ENCODE data around the gene NUAK1. TPM values are rescaled to one million over a fixed set of nuclear protein-coding genes. Genes with fewer than 3 reads are reported as not detected.

Gene NUAK1
- total RNA-seq, 2 experiments from 2014 or later, result not detected

DNA sequence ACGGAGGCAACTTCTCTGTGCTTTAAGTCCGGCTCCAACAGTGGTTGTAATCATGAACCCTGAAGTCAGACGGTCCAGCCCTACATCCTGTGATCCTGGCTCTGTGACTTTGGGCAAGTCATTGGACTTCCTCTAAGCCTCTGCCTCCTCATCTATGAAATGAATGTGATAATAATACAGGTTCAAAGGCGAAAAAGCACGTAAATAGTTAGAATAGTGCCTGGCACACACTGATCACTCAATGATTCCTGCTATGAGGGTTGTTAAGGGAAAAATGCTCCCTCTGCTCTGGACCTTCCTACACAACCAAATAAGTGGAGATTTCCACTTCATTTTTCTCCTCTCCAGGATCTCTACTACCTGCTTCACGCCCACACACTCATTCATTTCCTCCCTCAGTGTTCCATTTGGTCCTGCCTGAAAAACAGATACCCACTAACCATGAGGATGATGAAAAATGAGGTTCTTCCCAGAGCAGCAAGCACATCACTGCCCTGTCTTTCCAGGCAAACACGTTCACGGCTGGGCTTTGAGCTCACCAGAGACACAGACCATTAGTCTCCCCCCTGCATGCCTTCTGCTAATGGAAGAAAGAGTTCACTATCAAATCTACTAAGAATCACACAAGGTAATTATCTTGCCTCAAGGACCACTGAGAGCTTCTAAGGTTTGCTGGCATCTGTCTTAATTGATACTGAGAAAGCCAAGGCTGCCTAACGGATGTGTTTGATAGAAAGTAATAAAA is 13.2 kb downstream of the NUAK1 start:
- ATAC-seq (no peak), DNase-seq (no peak)
- H3K27me3 Mint-ChIP-seq (ENCODE audit: low read depth), result peaks cover 4% of the 10 kb centered on the region
- H3K27ac Mint-ChIP-seq, result no peak overlapping the region
- ChIA-PET CTCF (interaction anchor here (2.1 kb wide), 1 partner anchor 11 kb away, joined by 8 read pairs; no protein-coding TSS in a partner anchor), POLR2A (no interaction called here)
- H3K4me3 Mint-ChIP-seq, result no peak overlapping the region
- no peaks in the 10 kb centered on the region for H3K36me3 Mint-ChIP-seq (ENCODE audit: low read depth)
- no peaks in the 10 kb centered on the region for H3K9me3 Mint-ChIP-seq (ENCODE audit: insufficient read depth)
- no peaks in the 10 kb centered on the region for H3K4me1 Mint-ChIP-seq (ENCODE audit: low read depth)

- H3K27me3 Mint-ChIP-seq (ENCODE audit: low read depth), result peaks cover 4% of the 10 kb centered on the region
- no peaks in the 10 kb centered on the region for H3K4me1 Mint-ChIP-seq (ENCODE audit: low read depth)
- no peak overlapping the region for H3K27ac Mint-ChIP-seq
- H3K36me3 Mint-ChIP-seq (ENCODE audit: low read depth), result no peaks in the 10 kb centered on the region
- no peak overlapping the region for H3K4me3 Mint-ChIP-seq
- no peaks in the 10 kb centered on the region for H3K9me3 Mint-ChIP-seq (ENCODE audit: insufficient read depth)
- POLR2A ChIA-PET, result no interaction called here
- CTCF ChIA-PET, result interaction anchor here (2.8 kb wide), 1 partner anchor 13 kb away, joined by 7 read pairs; no protein-coding TSS in a partner anchor
- ATAC-seq (no peak), DNase-seq (no peak)
Observed at GRCh38 chr12:106123551-106124081, 15.1 kb downstream of the NUAK1 start.

DNA sequence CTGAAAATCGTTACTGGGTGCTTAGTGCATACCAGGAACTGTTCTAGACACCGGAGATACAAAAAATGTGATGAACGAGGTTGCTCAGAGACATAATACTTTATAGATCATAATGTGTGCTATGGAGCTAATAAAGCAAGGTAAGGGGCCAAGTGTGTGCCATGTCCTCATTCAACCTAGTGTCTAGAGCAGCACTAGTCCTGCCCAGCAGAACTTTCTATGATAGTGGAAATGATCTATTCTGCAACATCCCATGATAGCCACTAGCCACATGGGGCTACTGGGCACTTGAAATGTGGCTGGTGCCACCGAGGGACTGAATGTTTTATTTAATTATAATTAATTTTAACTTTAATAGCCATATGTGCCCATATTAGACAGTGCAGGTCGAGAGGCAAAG is 15.6 kb downstream of the NUAK1 start:
- POLR2A ChIA-PET, result no interaction called here
- Mint-ChIP-seq H3K4me1 (ENCODE audit: low read depth) (no peaks in the 10 kb centered on the region), H3K27ac (no peak overlapping the region), H3K36me3 (ENCODE audit: low read depth) (no peaks in the 10 kb centered on the region), H3K9me3 (ENCODE audit: insufficient read depth) (no peaks in the 10 kb centered on the region), H3K4me3 (no peak overlapping the region), H3K27me3 (ENCODE audit: low read depth) (peaks cover 4% of the 10 kb centered on the region)
- CTCF ChIA-PET, result interaction anchor here (2.8 kb wide), 1 partner anchor 14 kb away, joined by 7 read pairs; no protein-coding TSS in a partner anchor
- no peak for ATAC-seq
- DNase-seq, result no peak

DNA sequence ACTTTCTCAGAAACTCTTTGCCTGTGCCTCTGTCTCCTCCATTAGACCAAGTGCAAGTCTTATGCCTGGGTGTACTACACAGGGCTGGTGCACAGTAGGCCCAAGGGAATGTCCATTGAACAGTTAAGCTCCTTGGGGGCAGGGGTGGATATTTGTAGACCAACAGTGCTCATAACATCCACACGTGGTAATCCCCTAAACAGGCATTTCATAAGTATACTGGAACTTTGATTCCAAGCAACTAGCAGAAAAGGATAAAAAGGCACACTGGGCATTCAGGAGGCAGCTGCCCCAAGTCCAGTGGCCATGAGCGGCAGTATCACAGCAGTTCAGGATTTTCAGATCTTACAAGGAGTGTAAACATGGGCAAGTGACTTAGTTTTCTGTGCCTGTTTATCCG is 16.8 kb downstream of the NUAK1 start:
- Mint-ChIP-seq H3K4me1 (ENCODE audit: low read depth) (no peaks in the 10 kb centered on the region), H3K4me3 (no peak overlapping the region), H3K9me3 (ENCODE audit: insufficient read depth) (no peaks in the 10 kb centered on the region), H3K36me3 (ENCODE audit: low read depth) (no peaks in the 10 kb centered on the region), H3K27me3 (ENCODE audit: low read depth) (peaks cover 4% of the 10 kb centered on the region), H3K27ac (no peak overlapping the region)
- no peak for DNase-seq
- no peak for ATAC-seq
- POLR2A ChIA-PET, result no interaction called here
- CTCF ChIA-PET, result interaction anchor here (2.8 kb wide), 1 partner anchor 15 kb away, joined by 7 read pairs; no protein-coding TSS in a partner anchor

DNA sequence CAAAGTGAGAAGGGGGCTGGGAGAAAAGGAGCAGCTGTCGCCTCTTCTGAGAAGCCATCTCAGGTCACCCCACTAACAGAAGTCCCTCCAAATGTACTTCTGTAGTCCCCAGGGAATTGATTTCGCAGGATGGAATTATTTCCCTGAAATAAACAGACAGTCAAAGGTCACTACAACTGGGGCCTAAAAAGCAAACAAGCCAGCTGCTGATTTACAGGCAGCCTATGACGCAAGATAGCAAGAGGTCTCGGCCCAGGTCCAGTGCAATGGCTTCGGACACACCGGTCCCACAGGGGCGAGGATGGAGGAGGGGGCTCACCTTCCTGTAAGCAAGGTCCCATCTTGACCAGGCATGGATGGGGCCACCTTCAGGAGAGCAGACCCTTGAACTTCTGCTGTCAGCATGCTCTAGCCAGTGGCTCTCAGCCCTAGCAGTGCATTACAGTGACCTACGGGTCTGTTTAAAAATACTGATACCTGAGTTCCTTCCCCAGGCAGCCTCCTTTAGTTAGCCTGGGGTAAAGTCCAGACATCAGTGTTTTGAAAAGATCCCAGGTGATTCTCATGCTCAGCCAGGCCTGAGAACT is 18.1 kb downstream of the NUAK1 start:
- H3K27ac Mint-ChIP-seq, result no peak overlapping the region
- peaks cover 3% of the 10 kb centered on the region for H3K27me3 Mint-ChIP-seq (ENCODE audit: low read depth)
- no peak for DNase-seq
- ATAC-seq, result no peak
- POLR2A ChIA-PET, result no interaction called here
- CTCF ChIA-PET, result no interaction called here
- no peaks in the 10 kb centered on the region for H3K9me3 Mint-ChIP-seq (ENCODE audit: insufficient read depth)
- no peak overlapping the region for H3K4me3 Mint-ChIP-seq
- no peaks in the 10 kb centered on the region for H3K4me1 Mint-ChIP-seq (ENCODE audit: low read depth)
- H3K36me3 Mint-ChIP-seq (ENCODE audit: low read depth), result no peaks in the 10 kb centered on the region

- DNase-seq (no peak), ATAC-seq (no peak)
- no peak overlapping the region for H3K4me3 Mint-ChIP-seq
- no peaks in the 10 kb centered on the region for H3K36me3 Mint-ChIP-seq (ENCODE audit: low read depth)
- H3K27ac Mint-ChIP-seq, result no peak overlapping the region
- CTCF ChIA-PET, result no interaction called here
- peaks cover 3% of the 10 kb centered on the region for H3K27me3 Mint-ChIP-seq (ENCODE audit: low read depth)
- no peaks in the 10 kb centered on the region for H3K4me1 Mint-ChIP-seq (ENCODE audit: low read depth)
- POLR2A ChIA-PET, result no interaction called here
- H3K9me3 Mint-ChIP-seq (ENCODE audit: insufficient read depth), result no peaks in the 10 kb centered on the region
Observed at GRCh38 chr12:106119301-106119700, 19.5 kb downstream of the NUAK1 start.

DNA sequence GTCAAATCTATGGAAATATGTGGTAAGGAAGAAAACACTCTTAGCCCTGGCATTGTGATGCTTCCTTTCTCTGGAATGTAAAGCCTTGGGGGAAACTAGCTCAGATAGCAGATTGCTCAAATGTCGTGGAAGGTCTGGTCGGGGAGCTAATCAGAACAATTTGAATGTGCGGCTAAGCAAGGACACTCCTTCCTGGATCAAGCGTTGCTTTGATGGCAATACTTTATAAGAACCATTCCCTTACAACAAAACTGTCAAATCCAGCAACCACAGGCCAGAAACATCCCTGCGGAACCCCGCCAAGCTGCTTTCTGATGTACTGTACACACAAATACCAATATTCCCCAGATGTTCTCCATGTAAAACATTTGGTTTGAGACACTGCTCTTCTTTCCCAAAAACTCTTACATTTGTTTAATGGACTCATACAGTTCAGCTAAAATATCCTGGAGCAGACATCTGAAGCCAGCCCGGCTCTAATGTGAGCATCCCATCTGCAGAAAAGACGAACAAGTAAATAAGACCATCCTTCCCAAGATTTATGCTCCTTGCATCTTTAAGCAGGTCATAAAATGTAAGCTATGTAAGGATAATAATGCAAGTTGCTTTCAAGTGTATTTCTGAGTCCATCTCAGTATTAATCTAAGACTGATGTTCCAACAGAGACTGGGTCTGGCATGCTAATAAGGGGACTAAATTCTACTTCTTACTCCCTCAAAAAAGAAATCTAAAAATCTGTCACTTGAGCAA is 20.2 kb downstream of the NUAK1 start:
- peaks cover 3% of the 10 kb centered on the region for H3K27me3 Mint-ChIP-seq (ENCODE audit: low read depth)
- POLR2A ChIA-PET, result no interaction called here
- H3K4me1 Mint-ChIP-seq (ENCODE audit: low read depth), result no peaks in the 10 kb centered on the region
- H3K4me3 Mint-ChIP-seq, result no peak overlapping the region
- no peaks in the 10 kb centered on the region for H3K36me3 Mint-ChIP-seq (ENCODE audit: low read depth)
- H3K27ac Mint-ChIP-seq, result no peak overlapping the region
- ATAC-seq, result no peak
- CTCF ChIA-PET, result interaction anchor here (1.2 kb wide), 1 partner anchor 19 kb away, joined by 3 read pairs; no protein-coding TSS in a partner anchor
- no peaks in the 10 kb centered on the region for H3K9me3 Mint-ChIP-seq (ENCODE audit: insufficient read depth)
- DNase-seq, result no peak

DNA sequence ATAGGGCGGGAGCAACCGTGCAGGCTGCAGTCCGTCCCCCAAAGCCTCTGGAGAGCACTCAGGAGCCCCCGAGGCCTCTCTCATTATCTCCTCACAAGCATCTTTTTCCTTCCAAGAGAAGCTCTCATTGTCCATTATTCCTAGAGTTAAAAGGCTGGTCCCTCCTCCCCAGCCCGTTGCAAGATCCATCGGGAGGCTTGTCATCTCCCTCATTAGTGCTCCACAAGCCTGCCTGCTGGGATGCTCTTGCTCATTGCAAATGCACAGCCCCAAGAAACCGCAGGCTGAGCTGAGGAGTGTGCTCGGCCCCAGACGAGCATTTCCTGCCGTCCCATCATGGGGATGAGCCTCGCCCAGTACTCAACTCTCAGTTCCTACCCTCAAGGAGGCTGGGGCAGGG is 23.3 kb downstream of the NUAK1 start:
- Mint-ChIP-seq H3K27me3 (ENCODE audit: low read depth) (peaks cover 5% of the 10 kb centered on the region), H3K4me3 (no peak overlapping the region), H3K27ac (no peak overlapping the region), H3K9me3 (ENCODE audit: insufficient read depth) (no peaks in the 10 kb centered on the region), H3K36me3 (ENCODE audit: low read depth) (no peaks in the 10 kb centered on the region), H3K4me1 (ENCODE audit: low read depth) (no peaks in the 10 kb centered on the region)
- DNase-seq (no peak), ATAC-seq (no peak)
- ChIA-PET POLR2A (no interaction called here), CTCF (no interaction called here)

DNA sequence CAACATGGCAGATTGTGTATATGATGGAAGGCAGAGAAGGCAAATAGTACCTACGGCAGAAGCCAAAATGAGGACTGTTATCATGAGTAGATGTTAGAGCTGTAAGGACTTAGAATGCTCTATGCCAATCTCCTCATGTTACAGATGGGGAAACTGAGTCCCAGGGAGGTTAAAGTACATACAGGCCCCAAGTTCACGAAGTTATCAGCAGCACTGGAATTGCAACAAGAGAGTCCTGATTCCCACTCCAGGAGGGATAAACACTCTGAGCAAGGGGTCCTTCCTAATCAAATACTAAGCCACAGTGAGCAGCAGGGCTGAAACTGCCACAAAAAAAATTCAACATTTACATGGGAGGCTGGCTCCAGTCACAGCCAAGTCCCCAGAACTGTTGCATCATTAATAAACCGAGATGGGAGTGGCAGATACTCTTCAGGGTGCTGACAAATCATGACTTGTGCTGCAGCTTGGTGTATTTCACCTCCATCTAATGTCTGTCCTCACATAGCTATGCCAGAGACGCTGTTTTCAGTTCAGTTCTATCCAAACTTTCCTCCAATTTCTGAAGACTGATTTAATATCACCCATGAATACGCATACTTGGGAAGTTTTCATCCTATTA is 24.2 kb downstream of the NUAK1 start:
- CTCF ChIA-PET, result no interaction called here

DNA sequence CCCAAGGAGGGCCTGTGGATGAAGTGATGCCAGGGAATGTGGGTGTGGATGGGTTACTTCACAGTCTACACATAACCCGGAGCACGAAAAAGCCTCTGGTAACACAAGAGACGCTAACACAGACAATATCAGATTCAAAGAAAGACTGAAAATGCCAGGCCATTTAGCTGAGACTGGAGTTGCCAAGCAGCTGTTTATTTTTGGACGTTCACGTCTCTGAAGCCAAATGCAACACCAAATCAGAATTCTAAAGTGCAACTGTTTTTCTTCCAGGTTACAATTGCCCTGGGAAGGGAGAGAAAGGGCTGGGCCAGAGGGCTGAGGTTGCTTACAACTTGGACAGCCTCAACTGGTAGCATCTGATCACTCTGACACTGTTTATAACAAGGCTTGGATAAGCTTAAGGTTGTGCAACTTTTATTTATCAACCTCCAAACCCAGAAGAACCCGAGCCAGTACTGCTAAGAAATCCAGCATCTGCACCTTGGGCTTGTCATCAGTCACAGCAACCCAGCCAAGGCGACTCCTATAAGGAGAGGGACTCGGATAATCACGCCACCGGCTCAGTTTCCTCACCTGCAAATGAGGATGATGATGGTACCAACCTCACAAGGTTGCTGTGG is 24.8 kb downstream of the NUAK1 start:
- H3K27ac Mint-ChIP-seq, result no peak overlapping the region
- H3K27me3 Mint-ChIP-seq (ENCODE audit: low read depth), result peaks cover 13% of the 10 kb centered on the region
- CTCF ChIA-PET, result interaction anchor here (1.0 kb wide), 1 partner anchor 693 kb away, joined by 3 read pairs; no protein-coding TSS in a partner anchor
- no peaks in the 10 kb centered on the region for H3K36me3 Mint-ChIP-seq (ENCODE audit: low read depth)
- no peaks in the 10 kb centered on the region for H3K4me1 Mint-ChIP-seq (ENCODE audit: low read depth)
- no peaks in the 10 kb centered on the region for H3K9me3 Mint-ChIP-seq (ENCODE audit: insufficient read depth)
- DNase-seq, result no peak
- POLR2A ChIA-PET, result no interaction called here
- H3K4me3 Mint-ChIP-seq, result no peak overlapping the region
- ATAC-seq, result no peak

More for the DNA sequence above, 24.2 kb downstream of the NUAK1 start:
- H3K27ac Mint-ChIP-seq, result no peak overlapping the region
- no peaks in the 10 kb centered on the region for H3K9me3 Mint-ChIP-seq (ENCODE audit: insufficient read depth)
- ATAC-seq (no peak), DNase-seq (no peak)
- no peaks in the 10 kb centered on the region for H3K4me1 Mint-ChIP-seq (ENCODE audit: low read depth)
- peaks cover 12% of the 10 kb centered on the region for H3K27me3 Mint-ChIP-seq (ENCODE audit: low read depth)
- POLR2A ChIA-PET, result no interaction called here
- no peak overlapping the region for H3K4me3 Mint-ChIP-seq
- no peaks in the 10 kb centered on the region for H3K36me3 Mint-ChIP-seq (ENCODE audit: low read depth)

DNA sequence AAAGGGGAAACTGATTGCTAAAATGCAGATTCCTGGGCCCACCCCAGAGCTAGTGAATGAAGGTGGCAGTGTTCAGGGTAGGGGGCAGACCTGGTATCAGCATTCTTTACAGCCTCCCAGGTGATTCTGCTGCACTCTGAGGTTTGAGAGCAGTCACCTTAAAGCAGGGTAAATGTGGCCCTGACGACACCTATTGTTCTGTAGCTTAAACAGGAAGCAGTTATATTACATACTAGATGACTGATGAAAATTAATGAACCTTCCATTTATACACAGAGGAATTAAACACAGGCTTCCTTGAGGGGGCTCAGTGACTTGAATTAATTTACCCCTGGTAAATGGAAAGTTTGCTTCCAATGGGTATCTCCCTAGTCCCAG is 25.3 kb downstream of the NUAK1 start:
- Mint-ChIP-seq H3K27me3 (ENCODE audit: low read depth) (peaks cover 15% of the 10 kb centered on the region), H3K36me3 (ENCODE audit: low read depth) (no peaks in the 10 kb centered on the region), H3K4me3 (no peak overlapping the region), H3K4me1 (ENCODE audit: low read depth) (no peaks in the 10 kb centered on the region), H3K9me3 (ENCODE audit: insufficient read depth) (no peaks in the 10 kb centered on the region), H3K27ac (no peak overlapping the region)
- ATAC-seq (no peak), DNase-seq (no peak)
- CTCF ChIA-PET, result interaction anchor here (0.7 to 1.1 kb wide), 3 partner anchors 23 to 693 kb away, joined by 3 to 4 read pairs (median 3); no protein-coding TSS in a partner anchor
- POLR2A ChIA-PET, result no interaction called here

Measured in activated CD8-positive, alpha-beta T cell treated with anti-CD3 and anti-CD28 coated beads, Interleukin-2, amount 10 ng/mL, durations not matched to agents 7 days and 5 days (primary cell).